Retinal pigment epithelial cell (primary cell): ENCODE measurements around the gene TUB.
A peak's percentile ranks its signal among the peaks of the same experiment; 100 is the strongest.

Source experiments
- DNase-seq: peaks from one replicate; pipeline ENCODE4 v3.0.0-alpha.2; 2010; ENCODE audit warnings: low read depth
- H3K4me3 ChIP-seq: 2 replicates; pipeline ENCODE4 v1.5.1; 2011; ENCODE audit warnings: mild to moderate bottlenecking, low read length, control low read depth, moderate library complexity
- TF ChIP-seq, protein P1 (sequence below): conservative IDR thresholded peaks from 2 replicates; pipeline ENCODE4 v1.5.1; 2011; ENCODE audit warnings: low read depth, low read length, control low read depth, inconsistent platforms

TUB gene

DNA sequence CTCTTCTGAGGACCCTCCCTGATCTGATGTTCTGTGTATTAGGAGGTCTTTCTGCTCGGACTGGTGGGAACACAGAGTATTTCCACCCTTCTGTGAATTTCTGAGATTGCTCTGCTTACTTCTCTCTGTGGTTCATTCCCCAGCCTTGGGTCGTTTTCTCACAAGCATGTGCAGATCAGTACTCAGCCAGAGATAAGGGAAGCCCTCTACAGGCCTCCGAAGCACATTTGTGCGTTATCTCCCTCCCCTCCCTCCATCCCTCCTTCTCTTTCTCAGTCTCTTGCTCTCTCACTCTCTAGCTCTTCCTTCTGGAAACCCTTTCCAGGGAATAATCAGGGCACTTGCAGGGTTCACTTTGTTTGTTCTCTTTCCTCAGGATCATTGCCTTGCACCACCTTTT lies 35.2 kb upstream of the TUB start:
- TF ChIP-seq, protein P1, sequence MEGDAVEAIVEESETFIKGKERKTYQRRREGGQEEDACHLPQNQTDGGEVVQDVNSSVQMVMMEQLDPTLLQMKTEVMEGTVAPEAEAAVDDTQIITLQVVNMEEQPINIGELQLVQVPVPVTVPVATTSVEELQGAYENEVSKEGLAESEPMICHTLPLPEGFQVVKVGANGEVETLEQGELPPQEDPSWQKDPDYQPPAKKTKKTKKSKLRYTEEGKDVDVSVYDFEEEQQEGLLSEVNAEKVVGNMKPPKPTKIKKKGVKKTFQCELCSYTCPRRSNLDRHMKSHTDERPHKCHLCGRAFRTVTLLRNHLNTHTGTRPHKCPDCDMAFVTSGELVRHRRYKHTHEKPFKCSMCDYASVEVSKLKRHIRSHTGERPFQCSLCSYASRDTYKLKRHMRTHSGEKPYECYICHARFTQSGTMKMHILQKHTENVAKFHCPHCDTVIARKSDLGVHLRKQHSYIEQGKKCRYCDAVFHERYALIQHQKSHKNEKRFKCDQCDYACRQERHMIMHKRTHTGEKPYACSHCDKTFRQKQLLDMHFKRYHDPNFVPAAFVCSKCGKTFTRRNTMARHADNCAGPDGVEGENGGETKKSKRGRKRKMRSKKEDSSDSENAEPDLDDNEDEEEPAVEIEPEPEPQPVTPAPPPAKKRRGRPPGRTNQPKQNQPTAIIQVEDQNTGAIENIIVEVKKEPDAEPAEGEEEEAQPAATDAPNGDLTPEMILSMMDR: no peak
- H3K4me3 ChIP-seq: no peak overlapping the region
- no peak for DNase-seq

DNA sequence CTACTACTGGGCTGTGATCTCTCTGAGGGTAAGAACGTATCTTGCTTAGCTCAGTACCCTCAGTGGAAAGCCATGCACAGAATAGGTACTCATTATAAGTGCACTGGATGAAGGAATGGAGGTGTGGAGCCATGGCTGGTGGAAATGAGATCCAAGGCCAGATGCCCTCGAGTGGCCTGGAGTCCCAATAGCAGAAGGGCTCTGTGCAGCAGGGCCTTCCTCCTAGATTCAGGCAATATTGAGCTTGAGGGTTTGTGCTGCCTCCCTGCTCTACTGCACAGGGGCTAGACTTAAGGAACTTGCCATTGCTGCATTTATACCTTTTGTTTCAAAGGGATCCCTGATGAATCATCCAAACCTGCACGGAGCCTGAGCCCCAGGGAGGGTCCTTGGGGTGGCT lies 33.6 kb upstream of the TUB start:
- TF ChIP-seq, protein P1: no peak
- no peak overlapping the region for H3K4me3 ChIP-seq
- no peak for DNase-seq

DNA sequence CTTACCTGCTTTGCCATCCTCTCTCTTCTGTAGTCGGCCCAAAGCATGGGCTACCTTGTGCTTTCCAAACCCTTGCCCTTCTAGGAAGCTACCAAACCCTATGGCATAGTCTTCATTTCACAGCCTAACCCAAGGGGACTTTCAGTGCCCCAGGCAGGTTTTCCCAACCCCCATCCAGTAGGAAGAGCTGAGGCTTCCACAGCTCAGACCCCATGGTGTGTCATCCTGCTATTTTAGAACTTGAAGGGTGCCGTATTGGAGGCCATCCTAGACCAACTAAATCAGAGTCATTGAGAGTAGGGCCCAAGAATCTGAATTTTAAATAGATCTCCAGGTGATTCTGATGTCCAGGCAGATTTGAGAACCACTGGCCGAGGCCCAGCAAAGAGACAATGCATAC lies 31.9 kb upstream of the TUB start:
- no peak overlapping the region for H3K4me3 ChIP-seq
- TF ChIP-seq, protein P1: no peak

DNA sequence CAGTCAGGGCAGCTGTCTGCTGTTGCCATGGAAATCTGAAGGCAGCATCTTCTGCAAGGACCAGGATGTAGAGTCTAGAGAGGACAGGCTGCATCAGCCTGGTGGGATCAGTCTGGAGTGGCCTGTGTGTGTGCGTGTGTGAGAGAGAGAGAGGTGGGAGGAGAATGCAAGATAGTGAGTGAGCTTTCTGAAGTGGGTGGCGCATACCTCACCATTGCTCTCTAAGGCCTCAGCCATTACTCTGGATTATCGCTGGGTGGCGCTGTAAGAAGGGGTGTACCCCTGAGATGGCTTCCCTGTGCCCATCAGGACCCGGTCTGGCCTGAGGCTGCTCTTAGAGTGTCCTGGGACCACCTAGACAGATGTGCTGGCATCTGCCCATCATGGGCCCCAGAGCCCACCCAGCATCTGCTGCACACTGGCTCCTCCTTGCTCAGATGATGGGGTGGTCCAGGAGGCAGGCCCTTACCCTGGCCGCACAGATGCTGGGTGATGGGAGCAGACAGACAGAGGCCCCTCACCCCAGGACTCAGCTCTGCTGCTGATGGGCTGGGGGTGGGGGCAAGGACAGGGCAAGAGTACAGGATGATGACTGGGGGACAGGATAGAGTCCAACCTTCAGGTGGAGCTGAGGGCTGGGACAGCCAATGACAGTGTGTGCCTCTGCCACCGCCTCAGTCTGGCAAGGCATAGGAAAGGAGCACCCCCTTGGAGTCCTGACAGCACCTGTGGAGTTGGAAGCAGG lies 25.7 kb upstream of the TUB start:
- H3K4me3 ChIP-seq: no peak overlapping the region
- TF ChIP-seq, protein P1: peak; percentile 31
- DNase-seq: no peak

More for the DNA sequence above, 31.9 kb upstream of the TUB start:
- no peak for DNase-seq

DNA sequence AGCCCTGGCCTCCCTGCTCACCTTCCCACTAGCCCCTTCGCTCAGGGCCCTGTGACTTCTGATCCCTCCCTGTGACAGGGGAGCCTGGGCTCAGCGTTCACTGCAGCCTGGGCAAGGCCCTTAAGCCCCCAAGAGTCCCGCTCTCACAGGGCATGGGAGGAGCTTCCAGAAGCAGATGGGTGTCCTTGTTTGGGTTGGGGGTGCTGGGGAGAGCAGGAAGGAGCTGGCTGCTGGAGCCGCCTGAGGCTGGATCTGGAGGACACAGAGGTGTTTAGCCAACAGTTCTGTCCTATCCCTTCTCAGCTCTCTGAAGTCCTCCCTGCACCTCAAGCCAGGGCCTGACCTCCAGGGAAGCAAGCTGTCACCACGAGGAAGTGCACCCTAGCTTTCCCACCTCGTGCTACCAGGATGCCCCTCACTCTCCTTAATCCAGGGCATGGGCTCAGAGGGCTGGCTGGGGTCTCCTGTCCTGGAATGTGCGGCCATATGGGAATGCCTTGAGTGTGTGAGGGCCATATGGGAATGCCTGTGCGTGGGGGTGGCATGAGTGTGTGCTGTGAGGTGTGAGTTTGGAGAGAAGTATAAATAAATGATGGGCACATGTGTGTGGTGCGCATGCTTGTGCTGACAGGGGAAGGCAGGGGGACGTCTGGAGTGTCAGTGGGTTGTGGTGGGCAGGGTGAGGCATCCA lies 25.0 kb upstream of the TUB start:
- no peak for DNase-seq
- TF ChIP-seq, protein P1: no peak
- no peak overlapping the region for H3K4me3 ChIP-seq

DNA sequence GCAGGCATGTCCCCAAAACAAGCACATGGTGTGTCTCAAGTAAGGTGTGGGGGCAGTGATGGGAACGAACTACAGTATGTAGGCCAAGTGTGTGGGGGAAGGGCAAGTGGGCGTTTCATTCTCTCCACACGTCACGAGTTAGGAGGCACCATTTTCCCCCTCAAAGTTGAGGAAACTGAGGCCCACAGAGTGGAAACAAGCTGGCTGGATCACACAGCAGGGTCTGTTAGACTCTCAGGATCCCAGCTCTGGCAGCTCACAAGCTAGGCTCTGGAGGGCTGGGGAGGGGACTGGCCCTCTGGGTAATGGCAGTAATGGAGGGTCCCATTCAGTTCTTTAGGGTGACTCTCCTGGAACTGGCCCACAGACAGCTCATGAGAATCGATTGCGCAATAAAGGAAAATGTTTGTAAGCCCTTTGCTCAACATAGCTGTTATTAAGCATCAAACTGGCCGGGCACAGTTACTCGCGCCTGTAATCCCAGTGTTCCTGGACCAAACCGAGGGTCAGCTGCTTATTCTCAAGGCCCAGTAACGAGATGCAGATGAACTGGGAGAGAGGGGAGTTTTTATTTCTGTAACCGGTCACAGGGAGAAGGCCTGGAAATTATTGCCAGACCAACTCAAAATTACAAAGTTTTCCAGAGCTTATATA lies 24.1 kb upstream of the TUB start:
- no peak overlapping the region for H3K4me3 ChIP-seq
- TF ChIP-seq, protein P1: no peak
- peak; percentile 42 for DNase-seq
